GM19351 (cell line): ENCODE results near the gene ZNF48.

Experiments used
- ATAC-seq: cut with Tn5 transposase; IDR thresholded peaks from one replicate; pipeline ENCODE4 v1.9.1; 2021; ENCODE audit warnings: mild to moderate bottlenecking, moderate library complexity; ENCODE audit not compliant: unreplicated experiment

The ZNF48 gene

DNA sequence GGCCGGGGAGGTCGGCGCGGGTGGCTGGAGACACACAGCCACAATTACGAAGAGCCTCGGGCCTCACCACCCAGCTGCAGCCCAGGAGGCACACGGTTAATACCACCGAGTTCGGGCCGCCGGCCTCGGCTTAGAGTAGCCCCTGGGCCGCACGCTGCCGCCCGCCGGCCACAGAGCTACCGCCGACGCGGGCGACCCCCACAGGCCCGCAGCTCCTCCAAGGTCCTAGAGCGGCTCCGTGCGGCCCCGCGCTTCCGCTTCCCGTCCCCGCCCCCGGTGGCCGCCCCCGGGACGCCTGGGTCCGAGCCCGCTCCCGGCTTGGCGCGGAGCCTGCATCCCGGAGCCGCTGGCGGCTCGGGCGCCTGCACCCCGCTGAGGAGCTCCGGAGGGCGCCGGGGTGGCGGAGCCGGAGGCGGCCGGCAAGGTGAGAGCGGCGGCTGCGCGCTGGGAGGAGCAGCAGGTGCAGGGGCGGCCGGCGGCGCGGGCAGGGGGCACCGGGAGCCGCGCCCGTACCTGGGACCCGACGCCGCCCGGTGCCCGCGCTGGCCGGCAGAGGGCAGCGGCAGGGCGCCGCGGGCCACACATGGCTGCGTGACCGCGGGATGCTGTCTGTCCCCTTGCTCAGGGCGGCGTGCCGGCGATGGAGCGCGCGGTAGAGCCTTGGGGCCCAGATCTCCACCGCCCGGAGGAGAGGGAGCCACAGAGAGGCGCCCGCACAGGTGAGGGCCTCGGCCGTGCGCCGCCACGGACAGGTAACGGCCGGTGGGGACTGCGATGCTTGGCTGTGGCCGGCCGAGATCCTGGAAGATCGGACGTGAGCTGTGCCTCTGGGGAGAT, at the start of gene ZNF48:
Gene ZNF48, plus strand, starts transcription at position 266 of the 837 bp plus-strand sequence. Its CDS starts 375 bp downstream, at position 641.
- ATAC-seq = no peak

DNA sequence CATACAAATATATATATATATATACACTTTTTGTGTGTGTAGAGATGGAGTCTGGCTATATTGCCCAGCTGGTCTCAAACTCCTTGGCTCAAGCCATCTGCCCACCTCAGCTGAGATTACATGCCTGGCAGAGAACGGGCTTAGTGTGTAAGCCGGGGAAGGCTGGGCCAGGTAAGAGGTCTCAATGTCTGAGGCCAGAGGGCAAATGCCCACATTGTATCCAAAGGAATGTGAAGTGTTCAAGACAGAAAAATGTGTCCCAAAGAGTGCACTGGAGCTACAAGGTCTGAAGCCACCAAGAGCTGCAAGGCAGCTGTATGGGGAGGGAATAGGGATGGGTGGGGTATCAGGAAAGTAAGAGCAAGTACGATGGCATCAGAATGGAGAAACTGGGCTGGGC, 48.9 kb upstream of the ZNF48 start:
- ATAC-seq = no peak

DNA sequence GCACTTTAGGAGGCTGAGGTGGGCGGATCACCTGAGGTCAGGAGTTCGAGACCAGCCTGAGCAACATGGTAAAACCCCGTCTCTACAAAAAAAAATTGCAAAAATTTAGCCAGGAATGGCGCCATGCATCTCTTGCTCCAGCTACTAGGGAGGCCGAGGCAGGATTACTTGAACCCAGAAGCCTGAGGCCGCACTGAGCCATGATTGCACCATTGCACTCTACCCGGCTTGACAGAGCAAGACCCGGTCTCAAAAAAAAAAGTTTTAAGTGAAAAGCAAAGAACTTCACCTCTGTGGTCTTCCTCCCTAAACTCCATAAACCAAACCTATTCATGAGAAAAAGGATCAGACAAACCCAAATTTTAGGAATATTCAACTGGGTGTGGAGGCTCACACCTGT, 47.1 kb upstream of the ZNF48 start:
- ATAC-seq = no peak

DNA sequence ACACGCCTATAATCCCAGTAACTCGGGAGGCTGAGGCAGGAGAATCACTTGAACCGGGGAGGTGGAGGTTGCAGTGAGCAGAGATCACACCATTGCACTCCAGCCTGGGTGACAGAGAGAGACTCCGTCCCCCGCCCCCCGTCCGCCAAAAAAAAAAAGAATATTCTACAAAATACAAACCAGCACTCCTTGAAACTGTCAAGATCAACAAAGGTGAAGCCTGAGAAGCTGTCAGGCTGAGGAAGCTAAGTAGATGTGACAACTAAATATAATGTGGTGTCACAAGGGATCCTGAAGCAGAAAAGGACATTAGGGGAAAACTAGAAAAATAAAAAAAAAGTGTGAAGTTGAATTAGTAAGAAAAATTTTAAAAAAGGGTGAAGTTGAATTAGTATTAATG, 46.3 kb upstream of the ZNF48 start:
- no peak for ATAC-seq

DNA sequence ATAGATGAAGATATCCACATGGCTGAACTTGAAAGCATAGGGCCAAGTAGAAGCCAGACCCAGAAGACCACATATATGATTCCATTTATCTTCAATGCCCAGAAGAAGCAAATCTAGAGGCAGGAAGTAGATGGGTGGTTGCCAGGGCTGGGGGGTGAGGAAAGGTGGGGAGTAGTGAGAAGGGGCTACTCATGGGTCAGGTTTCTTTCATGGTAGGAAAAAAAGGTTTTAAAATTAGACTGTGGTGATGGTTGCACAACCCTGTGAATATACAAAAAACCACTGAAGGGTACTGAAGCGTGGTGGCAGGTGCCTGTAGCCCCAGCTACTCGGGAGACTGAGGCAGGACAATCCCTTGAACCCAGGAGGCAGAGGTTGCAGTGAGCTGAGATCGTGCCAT, 45.5 kb upstream of the ZNF48 start:
- no peak for ATAC-seq

DNA sequence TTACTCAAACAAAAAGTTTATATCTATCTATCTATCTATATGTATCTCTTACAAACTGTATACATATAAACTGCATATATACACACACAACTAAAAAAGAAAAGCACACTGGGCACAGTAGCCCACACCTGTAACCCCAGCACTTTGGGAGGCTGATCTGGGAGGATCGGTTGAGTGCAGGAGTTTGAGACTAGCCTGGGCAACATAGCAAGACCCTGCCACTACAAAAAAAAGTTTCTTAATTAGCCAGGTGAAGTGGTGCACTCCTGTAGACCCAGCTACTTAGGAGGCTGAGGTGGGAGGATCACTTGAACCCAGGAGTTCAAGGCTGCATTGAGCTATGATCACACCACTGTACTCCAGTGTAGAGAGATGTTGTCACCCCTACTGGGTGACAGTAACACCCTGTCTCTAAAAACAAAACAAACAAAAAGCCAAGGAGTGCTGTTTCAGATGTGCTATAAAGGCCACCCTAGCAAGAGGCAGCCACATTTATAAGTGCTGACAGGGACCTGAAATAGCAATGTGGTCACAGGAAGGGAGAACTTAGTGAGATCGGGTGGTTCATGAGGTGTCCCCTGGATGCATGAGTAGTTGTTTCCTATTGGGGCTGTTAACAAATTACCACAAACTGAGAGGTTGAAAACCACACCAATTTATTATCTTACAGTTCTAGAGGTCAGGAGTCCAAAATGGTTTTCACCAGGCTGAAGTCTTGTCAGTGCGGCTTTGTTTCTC, 44.9 kb upstream of the ZNF48 start:
- ATAC-seq = peak; percentile 57

DNA sequence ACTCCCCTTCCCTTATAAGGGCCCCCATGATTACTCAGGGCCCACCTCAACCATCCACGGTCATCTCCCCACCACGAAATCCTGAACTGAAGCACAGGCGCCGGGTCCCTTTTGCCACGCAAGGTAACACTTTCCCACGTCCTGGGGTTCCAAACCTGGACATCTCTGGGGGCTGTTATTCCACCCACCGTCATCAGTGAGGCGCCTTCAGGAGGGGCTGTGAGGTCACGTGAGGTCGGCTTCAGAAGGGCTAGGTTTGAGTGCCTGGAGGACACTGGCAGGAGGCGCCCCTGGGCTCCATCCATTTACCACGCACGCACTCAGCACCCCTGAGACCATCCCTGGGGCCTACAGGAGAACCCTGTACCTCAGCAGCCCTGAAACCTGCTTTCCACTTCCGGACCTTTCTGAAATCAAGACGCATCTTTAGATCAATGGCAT, 44.2 kb upstream of the ZNF48 start:
- ATAC-seq = no peak

DNA sequence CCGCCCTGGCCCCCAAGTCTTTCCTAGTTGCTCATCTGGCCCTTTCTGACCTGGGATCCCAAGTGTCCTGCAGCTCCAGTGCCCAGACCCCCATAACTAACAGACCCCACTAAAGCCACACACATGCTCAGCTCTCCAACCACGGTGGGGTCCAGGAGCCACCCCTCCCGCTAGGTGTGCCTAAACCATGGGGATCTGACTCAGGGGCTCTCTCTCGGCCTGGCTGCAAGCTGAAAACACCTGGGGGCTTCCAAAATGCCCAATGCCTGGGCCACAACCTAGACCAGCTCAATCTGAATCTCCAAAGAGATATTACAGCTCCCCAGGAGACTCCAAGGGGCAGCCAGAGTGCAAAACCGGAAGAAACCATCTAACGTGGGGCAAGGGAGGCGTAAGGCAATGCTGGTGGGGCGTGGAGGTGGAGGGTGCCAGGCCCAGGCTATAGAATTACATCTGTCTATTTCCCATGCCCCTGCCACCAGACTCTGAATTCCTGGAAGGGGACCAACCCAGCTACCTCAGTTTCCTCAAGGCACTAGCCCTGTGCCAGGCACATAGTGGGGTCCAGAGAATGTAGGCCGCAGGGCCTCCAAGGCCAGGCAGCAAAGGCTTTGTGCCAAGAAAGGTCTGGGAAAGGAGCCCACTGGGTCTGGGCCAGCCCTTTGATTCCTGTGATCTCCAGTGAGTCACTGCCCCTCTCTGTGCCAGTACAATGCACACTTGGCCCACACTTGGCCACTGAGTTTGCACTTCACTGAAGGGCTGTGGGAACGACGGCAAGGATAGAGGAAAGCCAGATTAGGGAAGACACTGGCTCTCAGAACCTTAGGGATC, 43.4 kb upstream of the ZNF48 start:
- no peak for ATAC-seq

DNA sequence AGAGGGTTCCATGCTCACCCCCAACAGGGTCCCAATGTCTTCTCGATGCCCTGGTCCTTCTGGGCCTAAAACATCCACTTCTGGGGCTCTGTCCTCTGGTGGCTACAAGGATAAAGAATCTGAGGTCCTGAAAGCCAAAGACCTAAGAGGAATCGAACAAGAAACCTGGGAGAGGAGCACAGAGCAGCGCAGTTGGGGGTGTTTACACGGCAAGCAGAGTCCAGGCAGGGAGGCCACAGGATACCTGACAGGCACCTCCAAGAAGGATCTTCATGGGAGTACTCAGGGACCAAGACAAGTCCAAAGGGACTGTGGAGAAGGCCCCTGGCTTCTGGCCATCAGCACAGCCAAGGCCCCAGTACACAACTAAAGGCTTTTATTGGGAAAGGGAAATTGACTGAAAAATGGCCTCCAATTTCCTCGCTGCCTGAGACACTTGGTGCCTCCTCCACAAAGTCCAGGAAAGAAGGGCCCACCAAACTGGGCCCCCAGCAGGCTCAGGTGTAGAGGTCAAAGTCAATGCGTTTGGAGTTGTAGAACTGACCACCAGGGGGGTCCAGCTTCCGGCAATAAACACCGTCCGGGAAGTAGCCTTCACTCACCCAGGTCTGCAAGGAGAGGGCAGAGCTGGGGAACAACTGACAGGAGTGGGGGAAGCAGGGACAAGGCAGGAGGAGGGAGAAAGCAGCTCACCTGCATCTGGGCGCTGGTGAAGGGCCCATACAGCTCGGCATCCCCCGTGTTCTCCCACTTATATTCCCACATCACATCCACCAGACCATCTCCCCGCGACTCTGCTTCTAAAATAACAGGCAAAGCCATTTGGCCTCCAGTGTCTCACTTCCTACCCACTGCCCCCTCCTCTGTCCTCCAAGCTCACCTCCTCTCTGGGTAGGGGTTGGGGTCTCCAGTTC, 42.5 kb upstream of the ZNF48 start:
- no peak for ATAC-seq

DNA sequence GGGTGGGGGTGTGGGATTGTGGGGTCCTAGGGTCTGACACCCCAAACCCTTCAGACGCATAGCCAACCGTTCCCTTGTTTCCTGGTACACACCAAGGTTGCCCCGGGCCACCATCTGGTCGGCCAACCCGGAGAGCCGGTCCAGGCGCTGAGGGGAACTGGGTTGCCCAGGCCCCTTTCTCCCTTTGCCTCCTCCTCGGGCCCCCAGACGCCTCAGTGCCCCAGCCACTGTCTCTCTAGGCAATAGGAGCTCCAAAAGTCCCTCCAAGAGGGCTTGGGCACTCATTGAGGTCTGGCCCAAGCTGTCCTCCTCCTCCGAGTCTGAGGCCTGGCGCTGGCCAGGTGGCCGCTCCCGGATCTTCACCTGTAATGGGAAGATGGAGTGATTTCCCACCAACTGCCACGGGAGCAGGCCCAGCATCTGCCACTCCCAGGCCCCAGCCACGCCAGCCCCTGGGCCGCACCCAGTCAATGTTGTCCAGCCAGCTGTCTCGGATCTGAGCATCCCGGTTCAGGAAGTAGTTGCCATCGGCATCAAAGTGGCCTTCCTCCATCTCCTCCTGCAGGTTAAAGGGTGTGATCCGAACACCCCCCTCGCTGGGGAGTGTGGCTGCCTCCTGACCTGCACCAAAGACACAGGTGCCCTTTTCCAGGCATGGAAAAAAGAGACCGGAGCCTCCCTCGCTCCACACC, 41.6 kb upstream of the ZNF48 start:
- ATAC-seq = no peak

DNA sequence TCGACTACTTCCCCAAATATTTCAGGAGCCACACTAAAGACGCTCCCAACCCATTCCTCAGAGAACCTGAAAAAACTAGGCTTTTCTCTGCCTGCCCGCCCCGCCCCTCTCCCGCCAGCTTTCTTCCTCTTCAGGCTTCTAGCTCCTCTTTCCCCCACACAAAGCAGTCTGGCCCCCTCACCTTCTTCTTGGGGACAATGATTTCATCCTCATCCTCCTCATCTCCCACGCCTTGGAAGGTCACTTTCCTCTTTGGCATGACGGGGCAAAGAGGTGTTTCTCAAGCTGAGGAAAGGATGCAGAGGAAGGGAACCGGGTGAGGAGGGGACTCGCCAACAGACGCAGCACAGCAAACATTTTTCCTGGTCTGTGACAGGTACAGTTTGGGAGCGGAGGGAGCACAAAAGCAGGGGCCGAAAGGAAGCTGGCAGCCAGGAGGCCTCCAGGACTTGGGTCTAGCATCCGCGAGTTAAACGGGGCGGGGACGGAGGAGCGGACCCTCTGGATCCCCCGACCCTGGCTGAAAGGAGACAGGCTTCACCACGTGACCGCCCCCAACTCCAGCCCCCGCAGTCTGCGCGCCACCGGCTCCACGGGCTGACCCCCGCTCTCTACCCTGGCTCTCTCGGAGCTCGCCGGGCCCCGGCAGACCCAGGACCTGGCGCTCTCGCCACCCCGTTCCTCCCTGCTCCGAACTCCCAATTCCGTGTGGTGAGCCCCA, 40.6 kb upstream of the ZNF48 start:
- peak; percentile 14 for ATAC-seq

DNA sequence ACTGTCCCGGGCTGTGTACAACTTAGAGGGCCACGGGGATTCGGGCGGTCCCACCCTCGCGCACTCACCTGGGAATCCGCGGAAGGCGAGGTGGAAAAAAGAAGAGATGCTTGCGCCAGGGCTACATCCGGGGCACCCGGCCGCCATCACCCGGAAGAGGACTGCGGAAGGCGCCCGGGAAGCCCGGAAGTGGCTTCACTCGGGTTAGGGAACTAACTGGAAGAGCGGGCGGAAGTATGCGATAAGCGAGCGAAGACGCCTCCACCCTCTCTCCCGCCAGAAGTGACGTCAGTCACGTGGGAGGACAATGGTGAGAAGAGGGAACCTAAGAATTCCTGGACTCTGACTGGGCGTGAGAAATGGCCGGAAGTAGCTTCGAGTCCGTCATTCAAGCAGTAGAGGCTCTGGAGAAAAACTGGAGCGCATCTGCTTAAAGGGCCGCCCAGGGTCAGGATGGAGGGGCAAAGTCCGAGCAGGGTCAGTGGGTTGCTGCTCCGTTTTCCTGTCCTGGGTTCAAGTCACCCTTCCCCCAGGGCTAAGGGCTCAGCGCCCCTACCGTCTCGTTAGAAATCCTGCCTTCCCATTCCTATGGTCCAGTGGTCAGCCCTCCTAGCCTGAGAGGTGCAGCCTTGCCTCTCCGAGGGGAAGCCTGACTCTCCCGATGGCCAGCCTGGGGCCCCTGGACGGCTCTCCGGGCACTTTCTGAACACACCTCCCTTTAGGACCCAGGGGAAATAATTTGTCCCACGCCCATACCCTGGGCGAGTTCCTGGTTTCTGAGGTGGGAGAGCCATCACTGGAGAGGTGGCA, 39.9 kb upstream of the ZNF48 start, which contains the start of gene CD2BP2:
Gene CD2BP2, minus strand, starts transcription at position 165 of the 810 bp plus-strand sequence. CDS start 627 bp downstream, outside the sequence.
- peak; percentile 71 for ATAC-seq

DNA sequence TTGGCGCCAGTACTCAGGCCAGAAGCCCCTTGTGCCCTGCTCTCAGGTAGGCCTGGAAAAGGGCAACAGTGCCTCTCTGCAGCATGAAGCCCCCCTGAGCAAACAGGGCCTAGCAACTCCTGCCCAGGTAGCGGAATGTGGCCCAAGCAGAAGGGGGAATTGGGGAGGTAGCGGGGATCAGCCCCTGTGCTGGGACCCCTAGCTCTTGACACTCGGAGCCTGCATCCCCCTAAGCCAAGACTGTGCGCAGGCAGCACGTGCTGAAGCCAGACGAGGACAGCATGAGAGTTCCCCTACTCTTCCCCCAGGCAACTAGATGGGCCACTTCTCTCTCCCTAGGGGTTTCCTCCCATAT, 39.3 kb upstream of the ZNF48 start:
- ATAC-seq = no peak

DNA sequence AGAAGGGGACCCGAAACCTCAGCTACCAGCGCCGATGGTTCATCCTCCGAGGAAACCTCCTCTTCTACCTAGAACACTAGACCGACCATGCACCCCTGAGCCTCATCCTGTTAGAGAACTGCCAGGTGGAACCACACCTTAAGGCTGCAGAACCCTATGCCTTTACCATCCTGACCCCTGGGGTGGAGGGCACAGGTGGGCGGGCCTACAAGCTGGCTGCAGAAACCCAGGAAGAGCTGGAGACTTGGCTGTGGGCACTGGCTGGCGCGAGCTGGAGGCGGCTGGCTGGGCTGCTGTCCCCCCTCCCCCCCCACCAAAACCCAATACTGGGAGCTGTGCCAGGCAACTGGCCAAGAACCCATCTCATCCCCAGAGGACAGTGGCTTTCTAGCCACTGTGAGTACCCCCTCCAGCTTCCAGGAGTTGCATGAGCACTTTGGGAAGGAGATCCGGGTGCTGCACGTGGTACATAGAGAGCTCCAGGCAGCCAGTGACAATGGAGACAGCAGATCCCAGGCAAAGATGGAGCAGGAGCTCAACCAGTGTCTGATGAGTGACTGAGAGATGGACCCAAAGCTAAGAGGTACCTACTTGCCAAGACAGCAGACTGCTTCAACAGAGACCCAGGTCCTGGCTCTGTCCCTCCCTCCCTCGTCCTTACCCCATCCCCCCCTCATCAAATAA, 38.7 kb upstream of the ZNF48 start:
- no peak for ATAC-seq

DNA sequence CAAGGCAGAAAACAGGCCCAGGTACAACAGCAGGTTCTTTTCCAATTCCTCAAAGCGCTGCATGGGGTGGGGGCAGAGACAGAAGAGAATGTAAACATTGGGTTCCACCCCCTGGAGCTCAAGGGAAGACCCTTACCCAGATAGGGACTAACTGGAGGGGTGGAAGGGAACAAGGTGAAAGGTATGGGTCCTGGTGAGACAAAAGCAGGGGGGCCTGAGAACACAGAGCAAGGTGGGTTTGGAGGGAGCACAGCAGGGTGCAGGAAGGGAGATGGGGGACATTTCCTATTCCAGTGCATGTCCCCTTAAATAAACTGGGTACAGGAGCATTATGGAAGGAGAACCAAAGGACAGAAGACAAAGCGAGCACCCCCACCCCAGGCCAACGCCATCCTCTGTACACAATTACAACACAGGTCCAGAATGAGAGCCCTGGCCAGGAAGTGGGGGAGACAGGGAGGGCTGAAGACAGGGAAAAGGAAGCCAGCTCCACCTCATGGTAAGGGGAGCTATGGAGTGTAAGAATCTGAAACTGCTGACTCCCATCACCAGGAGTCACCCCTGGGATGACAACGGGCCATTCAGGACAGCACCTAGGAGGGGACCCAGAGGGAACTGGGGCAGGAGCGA, 38.0 kb upstream of the ZNF48 start:
- no peak for ATAC-seq

DNA sequence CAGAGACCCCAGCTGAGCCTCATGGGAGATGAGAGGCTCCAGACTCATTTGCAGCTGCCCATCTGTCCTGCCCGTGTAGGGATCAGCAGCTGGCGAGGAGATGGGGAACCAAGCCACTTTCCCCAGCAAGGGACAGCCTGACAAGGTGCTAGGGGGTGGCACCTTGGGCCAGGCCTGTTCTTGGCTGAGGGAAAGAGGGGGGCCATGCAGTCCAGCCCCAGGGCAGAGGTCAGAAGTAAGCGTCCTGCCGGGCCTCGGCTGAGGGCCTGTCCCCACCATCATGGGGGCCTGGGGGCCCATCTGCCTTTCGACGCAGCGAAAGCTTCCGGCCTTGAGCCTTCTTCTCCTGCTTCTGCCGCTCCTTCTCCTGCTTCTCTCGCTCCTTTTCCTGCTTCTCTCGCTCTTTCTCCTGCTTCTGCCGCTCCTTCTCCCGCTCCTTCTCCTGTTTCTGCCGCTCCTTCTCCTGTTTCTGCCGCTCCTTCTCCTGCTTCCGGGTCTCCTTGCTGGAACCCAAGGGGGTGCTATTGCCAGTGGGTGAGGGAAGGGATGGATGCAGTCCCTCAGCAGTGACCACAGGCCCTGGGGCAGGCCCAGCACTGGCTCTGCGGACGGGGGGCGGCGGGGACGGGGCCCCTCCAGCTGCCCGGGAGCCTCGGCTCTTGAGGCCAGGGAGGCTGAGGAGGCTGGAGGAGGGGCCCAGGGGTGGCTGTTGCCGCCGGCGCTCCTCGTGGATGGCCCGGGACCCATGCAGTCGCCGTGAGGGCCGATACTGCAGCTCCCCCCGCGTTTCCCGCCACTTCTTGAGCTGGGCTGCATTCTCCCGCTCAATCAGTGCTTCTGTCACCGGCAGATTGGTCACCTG, 37.3 kb upstream of the ZNF48 start:
- no peak for ATAC-seq
